Endothelial cell of umbilical vein (primary cell): ENCODE data around the gene AKNA. TPM values are rescaled to one million over a fixed set of nuclear protein-coding genes. Genes with fewer than 3 reads are reported as not detected.

ENCODE experiments used
- BruUV-seq: library from RNA; stranded (reverse); fragments of 400-500 nt; replicated peaks from 2 replicates; lab custom pipeline; 2021; lab: Mats Ljungman, UMichigan
- CTCF ChIA-PET: fragments of 300-600, 350-600 bp; sonication (Branson Sonifier 250); formaldehyde crosslinking; loops from one replicate; lab custom pipeline; 2021; ENCODE audit warnings: antibody characterized with exemption, inconsistent platforms; lab: Charles Lee
- POLR2A ChIA-PET: fragments of 300-600, 350-600 bp; sonication (Branson Sonifier 250); formaldehyde crosslinking; loops from one replicate; lab custom pipeline; 2021; ENCODE audit warnings: antibody characterized with exemption, inconsistent platforms; lab: Charles Lee
- DNase-seq: peaks from one replicate; pipeline ENCODE4 v3.0.0-alpha.2; 2011; ENCODE audit warnings: low read depth, low spot score
- FAIRE-seq: peaks from 2 replicates; lab custom pipeline; 2011; peaks lifted over from hg19 to GRCh38; lab: Jason Lieb, UNC
- H2AFZ ChIP-seq: 2 replicates; pipeline ENCODE4 v1.6.0; 2012; ENCODE audit warnings: low read depth, low read length, control low read depth, inconsistent platforms
- H3K27ac ChIP-seq: 2 replicates; pipeline ENCODE4 v1.5.1; 2011; ENCODE audit warnings: low read depth, mild to moderate bottlenecking, control low read depth, low read length, moderate library complexity; ENCODE audit not compliant: insufficient read depth
- H3K27me3 ChIP-seq, 2 experiments: 2 replicates each; pipeline versions ENCODE4 v1.6.0 to v1.6.1; 2011; ENCODE audit warnings: low read length in 2 of 2, mixed read lengths in 1 of 2; ENCODE audit not compliant: control insufficient read depth in 2 of 2, insufficient read depth in 2 of 2
- H3K36me3 ChIP-seq, 2 experiments: 2 replicates in 1 of 2; 3 replicates in 1 of 2; pipeline ENCODE4 v1.5.1; 2011; ENCODE audit warnings: low read length in 2 of 2, mild to moderate bottlenecking in 1 of 2, moderate library complexity in 1 of 2; ENCODE audit not compliant: control insufficient read depth in 2 of 2, insufficient read depth in 2 of 2; ENCODE audit errors: extremely low read depth in 1 of 2
- H3K4me1 ChIP-seq: 3 replicates; pipeline ENCODE4 v1.5.1; 2011; ENCODE audit warnings: mild to moderate bottlenecking, low read length; ENCODE audit not compliant: control insufficient read depth, insufficient read depth; ENCODE audit errors: extremely low read depth
- H3K4me2 ChIP-seq: 2 replicates; pipeline ENCODE4 v1.6.1; 2011; ENCODE audit warnings: low read length, control low read depth, mixed read lengths; ENCODE audit not compliant: insufficient read depth
- H3K4me3 ChIP-seq, 3 experiments: fragments of 200-600 bp in 1 of 3; sonication (generic), shearing (Covaris generic) in 1 of 3; replicated peaks in 1 of 3; 2 replicates each; pipeline ENCODE4 v1.5.1; 2011 to 2016; ENCODE audit warnings: control low read depth in 3 of 3, low read length in 3 of 3, mild to moderate bottlenecking in 2 of 3, inconsistent platforms in 1 of 3, low read depth in 1 of 3, moderate library complexity in 1 of 3; ENCODE audit not compliant: insufficient read depth in 1 of 3
- H3K79me2 ChIP-seq: 2 replicates; pipeline ENCODE4 v1.6.0; 2012; ENCODE audit warnings: low read length, inconsistent platforms; ENCODE audit not compliant: control insufficient read depth, insufficient read depth
- H3K9ac ChIP-seq: replicated peaks from 2 replicates; pipeline ENCODE3; 2011; ENCODE audit warnings: low read length, control low read depth; ENCODE audit not compliant: insufficient read depth; ENCODE audit errors: extremely low read depth
- H3K9me1 ChIP-seq: replicated peaks from 3 replicates; pipeline ENCODE4 v1.6.0; 2011; ENCODE audit warnings: mild to moderate bottlenecking, low read length; ENCODE audit not compliant: control insufficient read depth, insufficient read depth; ENCODE audit errors: extremely low read depth
- H3K9me3 ChIP-seq: replicated peaks from 2 replicates; pipeline ENCODE4 v1.5.1; 2012; ENCODE audit warnings: low read length, inconsistent platforms; ENCODE audit not compliant: control insufficient read depth, insufficient read depth
- H4K20me1 ChIP-seq: replicated peaks from 2 replicates; pipeline ENCODE3; 2011; ENCODE audit warnings: mild to moderate bottlenecking, low read length; ENCODE audit not compliant: control insufficient read depth, insufficient read depth; ENCODE audit errors: extremely low read depth
- CTCF ChIP-seq, 2 donors: IDR thresholded peaks; 1 replicate in 1 of 2; 2 replicates in 1 of 2; pipeline ENCODE4 v1.5.1; 2011; ENCODE audit warnings: low read length in 2 of 2, mild to moderate bottlenecking in 2 of 2, moderate library complexity in 2 of 2, control low read depth in 1 of 2, inconsistent platforms in 1 of 2, low read depth in 1 of 2; ENCODE audit not compliant: insufficient read depth in 1 of 2; ENCODE audit errors: extremely low read depth in 1 of 2
- EZH2 ChIP-seq: IDR thresholded peaks from 2 replicates; pipeline ENCODE4 v1.6.1; 2012; ENCODE audit warnings: borderline replicate concordance, low read depth, mild to moderate bottlenecking, moderate library complexity, low read length, inconsistent platforms; ENCODE audit not compliant: severe bottlenecking
- FOS ChIP-seq: IDR thresholded peaks from 2 replicates; pipeline ENCODE4 v1.6.1; 2011; ENCODE audit warnings: mild to moderate bottlenecking, low read length, moderate library complexity, borderline replicate concordance; ENCODE audit not compliant: insufficient read depth
- GATA2 ChIP-seq: IDR thresholded peaks from 2 replicates; pipeline ENCODE4 v1.7.0; 2011; ENCODE audit warnings: low read depth, mild to moderate bottlenecking, moderate library complexity, mixed read lengths, low read length; ENCODE audit not compliant: insufficient read length, insufficient read depth
- JUN ChIP-seq: IDR thresholded peaks from 2 replicates; pipeline ENCODE4 v1.6.1; 2011; ENCODE audit warnings: borderline replicate concordance, low read depth; ENCODE audit not compliant: insufficient read length, insufficient read depth
- MAX ChIP-seq: IDR thresholded peaks from 2 replicates; pipeline ENCODE4 v1.6.1; 2011; ENCODE audit not compliant: insufficient read depth, insufficient read length
- MYC ChIP-seq: IDR thresholded peaks from one replicate; pipeline ENCODE4 v1.6.1; 2011; ENCODE audit warnings: mild to moderate bottlenecking, low read depth, low read length
- POLR2A ChIP-seq: IDR thresholded peaks from 2 replicates; pipeline ENCODE4 v1.6.1; 2012; ENCODE audit warnings: low read depth, mild to moderate bottlenecking, control low read depth, low read length
- POLR2AphosphoS5 ChIP-seq: IDR thresholded peaks from 2 replicates; pipeline ENCODE4 v1.6.1; 2012; ENCODE audit warnings: low read depth, mild to moderate bottlenecking, control low read depth, low read length, moderate library complexity; ENCODE audit not compliant: insufficient read depth
- dilution Hi-C: fragments of 300-500 bp; cut with MboI; formaldehyde crosslinking; loops from one replicate; pipeline ENCODE4 v1.15.0; 2019; ENCODE audit warnings: low sequenced_read_pairs; ENCODE audit not compliant: extremely low pct_ligation_motif_present
- intact Hi-C: fragments of 100-400 bp; cut with micrococcal nuclease; formaldehyde crosslinking; loops from one replicate; pipeline ENCODE4 v1.10.0; 2022
- polyA plus RNA-seq, 4 experiments: library from polyadenylated mRNA; depleted of rRNA in 3 of 4; stranded (reverse) in 3 of 4; unstranded in 1 of 4; fragments of >200 nt; gene quantifications; 2 replicates each; pipeline versions ENCODE4 v1.2.1 to v1.2.3, GENCODE V29; 2011 to 2012; ENCODE audit warnings: missing spikeins in 1 of 4
- total RNA-seq: library from RNA; stranded (reverse); gene quantifications from 2 replicates; pipeline ENCODE4 v1.2.3, GENCODE V29; 2021

AKNA gene
- total and polyA plus RNA-seq, 2 donors (not counting 3 experiments of a cell fraction or from before 2014, with no cell fraction given): 11.3 to 22.4 TPM

- H3K27ac ChIP-seq: peak overlapping the region; percentile 17
- peaks cover 0 to 21% of the 10 kb centered on the region in 2 experiments for H3K36me3 ChIP-seq
- ChIA-PET CTCF (interaction anchor here (0.8 to 1.1 kb wide), 2 partner anchors 13 to 33 kb away, joined by 3 read pairs; no protein-coding TSS in a partner anchor), POLR2A (no interaction called here)
- dilution Hi-C loops: no loop called here
- peaks cover 18% of the 10 kb centered on the region for H3K4me1 ChIP-seq
- no peaks in the 10 kb centered on the region for H4K20me1 ChIP-seq
- FAIRE-seq (peak; percentile 72), DNase-seq (peak; percentile 13)
- H3K27me3 ChIP-seq: no peaks in the 10 kb centered on the region
- peak overlapping the region; percentile 22 for H2AFZ ChIP-seq
- intact Hi-C loops: no loop called here
- H3K4me2 ChIP-seq: peak overlapping the region; percentile 49
- no TSS peak for BruUV-seq
- no peaks in the 10 kb centered on the region for H3K9me3 ChIP-seq
- H3K9me1 ChIP-seq: no peaks in the 10 kb centered on the region
- no peak overlapping the region for H3K9ac ChIP-seq
- TF ChIP-seq POLR2A: no peak
- no peak for TF ChIP-seq MAX
- peak; percentile 66 for TF ChIP-seq GATA2
- no peaks in the 10 kb centered on the region for H3K79me2 ChIP-seq
- H3K4me3 ChIP-seq: no peak overlapping the region
Observed at GRCh38 chr9:114371973-114372917, 15.5 kb downstream of the AKNA start.

- no peak overlapping the region for H2AFZ ChIP-seq
- peaks cover 0 to 15% of the 10 kb centered on the region in 2 experiments for H3K36me3 ChIP-seq
- no peak overlapping the region for H3K9ac ChIP-seq
- dilution Hi-C loops (no loop called here), intact Hi-C loops (no loop called here)
- peaks cover 18% of the 10 kb centered on the region for H3K4me1 ChIP-seq
- no peak for TF ChIP-seq EZH2
- no peak for TF ChIP-seq MAX
- no peak for TF ChIP-seq MYC
- TF ChIP-seq FOS: no peak
- TF ChIP-seq CTCF (IDR thresholded peaks at IDR 0.05; ENCODE audit: extremely low read depth in 1 of 2, insufficient read depth in 1 of 2, low read depth in 1 of 2, low read length in 2 of 2): no peak
- TF ChIP-seq POLR2A: no peak
- TF ChIP-seq JUN: no peak
- no peak for TF ChIP-seq GATA2
- TF ChIP-seq POLR2AphosphoS5: no peak
- CTCF ChIA-PET: interaction anchor here (1.1 kb wide), 1 partner anchor 14 kb away, joined by 3 read pairs; no protein-coding TSS in a partner anchor
- no peaks in the 10 kb centered on the region for H3K9me3 ChIP-seq
- no peak overlapping the region for H3K4me2 ChIP-seq
- H3K27me3 ChIP-seq: no peaks in the 10 kb centered on the region
- H3K79me2 ChIP-seq: no peaks in the 10 kb centered on the region
- H3K27ac ChIP-seq: no peak overlapping the region
- BruUV-seq: no TSS peak
- POLR2A ChIA-PET: no interaction called here
- no peak for FAIRE-seq
- H4K20me1 ChIP-seq: no peaks in the 10 kb centered on the region
- no peaks in the 10 kb centered on the region for H3K9me1 ChIP-seq
- H3K4me3 ChIP-seq: no peak overlapping the region
- no peak for DNase-seq
Observed at GRCh38 chr9:114371343-114371944, 16.3 kb downstream of the AKNA start.
